Measurements from ENCODE around the gene SLU7. TPM values are rescaled to one million over a fixed set of nuclear protein-coding genes. Genes with fewer than 3 reads are reported as not detected.

SLU7 gene
- total RNA-seq, 2 experiments from 2014 or later: 99.9 to 106 TPM

DNA sequence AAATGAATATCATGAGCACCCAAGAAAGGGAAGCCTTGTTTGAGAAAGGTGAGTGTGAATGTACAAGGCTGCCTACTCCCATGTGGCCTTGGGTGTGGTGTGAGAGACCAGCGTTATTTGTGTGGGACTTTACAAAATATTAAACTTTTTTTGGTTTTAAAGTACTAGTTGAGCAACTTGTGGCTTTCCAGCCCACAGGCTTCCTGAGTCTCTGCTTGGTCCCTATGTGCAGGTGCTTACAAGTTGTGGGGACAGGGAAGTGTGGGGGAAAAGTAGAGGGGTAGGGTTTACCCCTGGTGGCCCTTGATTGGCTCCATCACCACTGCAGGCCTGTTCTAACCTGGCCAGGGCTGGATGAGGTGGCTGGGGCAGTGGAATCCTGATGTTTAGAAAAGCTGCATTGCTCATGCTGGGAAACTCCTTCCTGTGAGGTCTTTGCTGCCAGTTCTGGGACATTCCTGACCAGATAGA is 22.5 kb upstream of the SLU7 start:
- ChIA-PET POLR2A (no interaction called here), CTCF (no interaction called here)
- intact Hi-C loops (cut with DNase I, micrococcal nuclease): loop anchor here in 1 of 2 experiments (2.0 kb wide), 1 partner anchor 65 kb away; no protein-coding TSS in a partner anchor
- Mint-ChIP-seq H3K27me3 (no peaks in the 10 kb centered on the region), H3K27ac (no peak overlapping the region), H3K36me3 (ENCODE audit: low read depth) (no peaks in the 10 kb centered on the region), H3K4me1 (ENCODE audit: low read depth) (peaks cover 4% of the 10 kb centered on the region), H3K4me3 (no peak overlapping the region), H3K9me3 (no peaks in the 10 kb centered on the region)
- Histone ChIP-seq H3K9me3 (ENCODE audit: control insufficient read depth in 1 of 2, insufficient read depth in 1 of 2, low read length in 2 of 2) (no peaks in the 10 kb centered on the region), H3K4me3 (ENCODE audit: low read length) (no peak overlapping the region), H3K27ac (ENCODE audit: low read depth in 1 of 2, low read length in 2 of 2) (no peak overlapping the region), H3K27me3 (ENCODE audit: control insufficient read depth in 1 of 2, insufficient read depth in 2 of 2, low read length in 2 of 2) (no peaks in the 10 kb centered on the region), H3K4me1 (ENCODE audit: insufficient read depth, low read length) (peaks cover 18% of the 10 kb centered on the region), H3K36me3 (ENCODE audit: insufficient read depth, low read length) (no peaks in the 10 kb centered on the region)
- ATAC-seq (ENCODE audit: poor library complexity) (no peak), DNase-seq (no peak)
- TF ChIP-seq, protein P1, sequence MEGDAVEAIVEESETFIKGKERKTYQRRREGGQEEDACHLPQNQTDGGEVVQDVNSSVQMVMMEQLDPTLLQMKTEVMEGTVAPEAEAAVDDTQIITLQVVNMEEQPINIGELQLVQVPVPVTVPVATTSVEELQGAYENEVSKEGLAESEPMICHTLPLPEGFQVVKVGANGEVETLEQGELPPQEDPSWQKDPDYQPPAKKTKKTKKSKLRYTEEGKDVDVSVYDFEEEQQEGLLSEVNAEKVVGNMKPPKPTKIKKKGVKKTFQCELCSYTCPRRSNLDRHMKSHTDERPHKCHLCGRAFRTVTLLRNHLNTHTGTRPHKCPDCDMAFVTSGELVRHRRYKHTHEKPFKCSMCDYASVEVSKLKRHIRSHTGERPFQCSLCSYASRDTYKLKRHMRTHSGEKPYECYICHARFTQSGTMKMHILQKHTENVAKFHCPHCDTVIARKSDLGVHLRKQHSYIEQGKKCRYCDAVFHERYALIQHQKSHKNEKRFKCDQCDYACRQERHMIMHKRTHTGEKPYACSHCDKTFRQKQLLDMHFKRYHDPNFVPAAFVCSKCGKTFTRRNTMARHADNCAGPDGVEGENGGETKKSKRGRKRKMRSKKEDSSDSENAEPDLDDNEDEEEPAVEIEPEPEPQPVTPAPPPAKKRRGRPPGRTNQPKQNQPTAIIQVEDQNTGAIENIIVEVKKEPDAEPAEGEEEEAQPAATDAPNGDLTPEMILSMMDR (IDR thresholded peaks at IDR 0.05): no peak

GRCh38 chr5:160439205-160439600 is 20.3 kb upstream of the SLU7 start:
- Mint-ChIP-seq H3K27ac (peak overlapping the region; percentile 58), H3K4me3 (peak overlapping the region; percentile 85), H3K4me1 (ENCODE audit: low read depth) (peaks cover 4% of the 10 kb centered on the region), H3K27me3 (peaks cover 3% of the 10 kb centered on the region), H3K36me3 (ENCODE audit: low read depth) (no peaks in the 10 kb centered on the region), H3K9me3 (no peaks in the 10 kb centered on the region)
- Histone ChIP-seq H3K36me3 (ENCODE audit: insufficient read depth, low read length) (no peaks in the 10 kb centered on the region), H3K9me3 (ENCODE audit: control insufficient read depth in 1 of 2, insufficient read depth in 1 of 2, low read length in 2 of 2) (no peaks in the 10 kb centered on the region), H3K4me3 (ENCODE audit: low read length) (peak overlapping the region; percentile 61), H3K4me1 (ENCODE audit: insufficient read depth, low read length) (peaks cover 18% of the 10 kb centered on the region), H3K27ac (ENCODE audit: low read depth in 1 of 2, low read length in 2 of 2) (peak overlapping the region in 1 of 2 donors; percentile 37), H3K27me3 (ENCODE audit: control insufficient read depth in 1 of 2, insufficient read depth in 2 of 2, low read length in 2 of 2) (no peaks in the 10 kb centered on the region)
- ChIA-PET CTCF (interaction anchor here (0.6 to 3.4 kb wide), 24 partner anchors 9 to 1282 kb away, joined by 3 to 114 read pairs (median 4); partner anchors contain the start of genes PTTG1, SLU7 and TTC1), POLR2A (interaction anchor here (0.5 to 3.4 kb wide), 9 partner anchors 10 to 1162 kb away, joined by 3 to 32 read pairs (median 7); partner anchors contain the start of genes PTTG1 and SLU7)
- TF ChIP-seq, protein P1 (IDR thresholded peaks at IDR 0.05): peak; percentile 81
- ATAC-seq (ENCODE audit: poor library complexity) (peak; percentile 84), DNase-seq (peak; percentile 75 to 94 (median 88))
- intact Hi-C loops (cut with DNase I, micrococcal nuclease): loop anchor here (2.0 to 5.0 kb wide), 2 partner anchors 30 to 348 kb away; no protein-coding TSS in a partner anchor

DNA sequence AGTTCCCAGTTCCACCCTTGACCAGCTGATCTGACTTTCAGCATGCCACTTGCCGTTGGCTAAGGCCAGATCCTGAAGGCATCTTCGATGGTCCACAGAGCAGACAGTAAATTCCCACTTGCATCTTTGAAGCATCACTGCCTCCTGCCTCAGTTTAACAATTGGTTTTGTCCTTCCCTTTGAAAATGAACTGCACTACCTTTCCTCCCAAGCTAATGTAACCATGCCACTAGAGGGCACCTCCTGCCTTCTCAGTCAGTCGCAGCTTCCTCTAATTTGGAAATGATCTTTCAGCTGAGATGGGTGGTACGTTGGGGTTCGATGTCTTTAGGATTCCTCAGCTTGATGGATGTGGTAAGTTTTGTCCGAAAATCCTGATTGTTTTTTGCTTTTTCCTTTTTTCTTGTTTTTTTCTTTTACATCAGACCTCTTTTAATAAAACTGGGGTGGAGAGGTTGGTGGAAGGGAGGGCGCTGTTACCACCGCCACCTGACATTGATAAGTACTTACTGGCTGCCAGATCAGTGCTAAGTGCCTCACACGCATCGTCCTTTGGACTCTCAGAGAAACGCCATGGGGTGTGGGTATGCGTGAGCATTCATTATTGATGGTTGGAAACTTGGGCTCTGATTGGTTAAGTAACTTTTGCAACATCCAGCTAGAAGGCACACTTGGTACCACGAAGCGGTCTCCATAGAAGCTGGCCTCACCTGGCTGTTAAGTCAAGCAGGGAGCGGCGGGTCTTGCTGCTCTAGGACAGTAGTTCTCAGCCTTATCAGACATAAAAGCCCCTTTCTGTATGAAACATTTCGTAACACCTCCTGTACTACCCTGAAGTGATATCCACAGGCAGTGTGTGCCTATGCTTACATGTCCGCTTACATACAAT is 19.7 kb upstream of the SLU7 start:
- peak overlapping the region; percentile 61 for H3K4me3 ChIP-seq (ENCODE audit: low read length)
- POLR2A ChIA-PET: interaction anchor here (0.9 to 3.4 kb wide), 9 partner anchors 10 to 68 kb away, joined by 3 to 32 read pairs (median 7); partner anchors contain the start of genes PTTG1 and SLU7
- Mint-ChIP-seq H3K27me3 (peaks cover 3% of the 10 kb centered on the region), H3K4me3 (peak overlapping the region; percentile 85), H3K36me3 (ENCODE audit: low read depth) (no peaks in the 10 kb centered on the region), H3K4me1 (ENCODE audit: low read depth) (peaks cover 4% of the 10 kb centered on the region), H3K27ac (peak overlapping the region; percentile 58), H3K9me3 (no peaks in the 10 kb centered on the region)
- intact Hi-C loops (cut with DNase I, micrococcal nuclease): loop anchor here (1.0 to 5.0 kb wide), 3 partner anchors 30 to 349 kb away; no protein-coding TSS in a partner anchor
- no peaks in the 10 kb centered on the region for H3K9me3 ChIP-seq (ENCODE audit: control insufficient read depth in 1 of 2, insufficient read depth in 1 of 2, low read length in 2 of 2)
- TF ChIP-seq, protein P1 (IDR thresholded peaks at IDR 0.05): peak; percentile 76
- CTCF ChIA-PET: interaction anchor here (0.5 to 3.4 kb wide), 31 partner anchors 10 to 1282 kb away, joined by 3 to 114 read pairs (median 4); partner anchors contain the start of genes PTTG1, SLU7 and TTC1
- H3K27me3 ChIP-seq (ENCODE audit: control insufficient read depth in 1 of 2, insufficient read depth in 2 of 2, low read length in 2 of 2): no peaks in the 10 kb centered on the region
- H3K36me3 ChIP-seq (ENCODE audit: insufficient read depth, low read length): no peaks in the 10 kb centered on the region
- ATAC-seq (ENCODE audit: poor library complexity) (peak; percentile 67), DNase-seq (peak; percentile 23 to 84 (median 43))
- peaks cover 22% of the 10 kb centered on the region for H3K4me1 ChIP-seq (ENCODE audit: insufficient read depth, low read length)
- peak overlapping the region in 1 of 2 donors; percentile 37 for H3K27ac ChIP-seq (ENCODE audit: low read depth in 1 of 2, low read length in 2 of 2)

Measured in CD4-positive, alpha-beta T cell (primary cell).